Neural cell (in vitro differentiated cells): ENCODE measurements around the gene SHISA7. TPM values are rescaled to one million over a fixed set of nuclear protein-coding genes. Genes with fewer than 3 reads are reported as not detected.
A peak's percentile ranks its signal among the peaks of the same experiment; 100 is the strongest.

ENCODE experiments used
- H2AFZ ChIP-seq: fragments of 200-600, 300-800 bp; sonication (generic), shearing (Covaris generic); 2 replicates; pipeline ENCODE4 v1.6.0; 2014; ENCODE audit warnings: low read depth, mild to moderate bottlenecking, antibody characterized with exemption, low read length, moderate library complexity
- H3F3A ChIP-seq: fragments of 200-600 bp; shearing (Covaris generic); 2 replicates; pipeline ENCODE4 v1.6.1; 2016; ENCODE audit warnings: mild to moderate bottlenecking, moderate library complexity, mixed read lengths, antibody characterized with exemption, low read length; ENCODE audit not compliant: insufficient read depth, poor library complexity, severe bottlenecking
- H3K27ac ChIP-seq: fragments of 200-600, 300-800 bp; sonication (generic), shearing (Covaris generic); 2 replicates; pipeline ENCODE4 v1.5.1; 2014; ENCODE audit warnings: mild to moderate bottlenecking, low read length, moderate library complexity
- H3K27me3 ChIP-seq: fragments of 300-800, 200-600 bp; sonication (generic), shearing (Covaris generic); 2 replicates; pipeline ENCODE4 v1.6.0; 2014; ENCODE audit warnings: mild to moderate bottlenecking, low read depth, low read length, moderate library complexity; ENCODE audit not compliant: insufficient read depth
- H3K36me3 ChIP-seq: fragments of 300-800, 200-600 bp; sonication (generic), shearing (Covaris generic); 2 replicates; pipeline ENCODE4 v1.5.1; 2014; ENCODE audit warnings: mild to moderate bottlenecking, antibody characterized with exemption, low read length, moderate library complexity; ENCODE audit not compliant: insufficient read depth
- H3K4me2 ChIP-seq: fragments of 300-800, 200-600 bp; sonication (generic), shearing (Covaris generic); 2 replicates; pipeline ENCODE4 v1.6.0; 2014; ENCODE audit warnings: mild to moderate bottlenecking, low read length
- H3K4me3 ChIP-seq: fragments of 300-800, 200-600 bp; sonication (generic), shearing (Covaris generic); 2 replicates; pipeline ENCODE4 v1.5.1; 2014; ENCODE audit warnings: mild to moderate bottlenecking, low read length, moderate library complexity
- H3K79me2 ChIP-seq: fragments of 200-600 bp; shearing (Covaris generic); replicated peaks from 2 replicates; pipeline ENCODE4 v1.6.0; 2014; ENCODE audit warnings: mild to moderate bottlenecking, low read length, moderate library complexity; ENCODE audit not compliant: insufficient read depth
- H3K9ac ChIP-seq: fragments of 300-800, 200-600 bp; sonication (generic), shearing (Covaris generic); 2 replicates; pipeline ENCODE4 v1.6.1; 2016; ENCODE audit warnings: mild to moderate bottlenecking, low read length, mixed read lengths
- H3K9me2 ChIP-seq: fragments of 200-600 bp; shearing (Covaris generic); 2 replicates; pipeline ENCODE4 v1.6.1; 2016; ENCODE audit warnings: mild to moderate bottlenecking, low read length, mixed read lengths; ENCODE audit not compliant: insufficient read depth
- H3K9me3 ChIP-seq: fragments of 200-600, 300-800 bp; sonication (generic), shearing (Covaris generic); 2 replicates; pipeline ENCODE4 v1.6.1; 2016; ENCODE audit warnings: mild to moderate bottlenecking, mixed run types, low read length, moderate library complexity, mixed read lengths
- H4K20me1 ChIP-seq: fragments of 200-600 bp; shearing (Covaris generic); 2 replicates; pipeline ENCODE4 v1.6.1; 2016; ENCODE audit warnings: mild to moderate bottlenecking, mixed run types; ENCODE audit not compliant: insufficient read depth
- CTCF ChIP-seq: fragments of 450-650 bp; IDR thresholded peaks from 2 replicates; pipeline ENCODE4 v1.5.1; 2014; ENCODE audit warnings: antibody characterized with exemption, mild to moderate bottlenecking, moderate library complexity; ENCODE audit not compliant: poor library complexity, severe bottlenecking
- EP300 ChIP-seq: fragments of 450-650 bp; conservative IDR thresholded peaks from 2 replicates; pipeline ENCODE4 v1.6.1; 2014; ENCODE audit warnings: antibody characterized with exemption, mild to moderate bottlenecking, moderate library complexity; ENCODE audit not compliant: poor library complexity, severe bottlenecking
- EZH2 ChIP-seq: fragments of 200-600, 300-800 bp; shearing (Covaris generic), sonication (generic); IDR thresholded peaks from 2 replicates; pipeline ENCODE4 v1.6.1; 2014; ENCODE audit warnings: antibody characterized with exemption, low read length, borderline replicate concordance, mild to moderate bottlenecking; ENCODE audit not compliant: insufficient read depth, poor library complexity, severe bottlenecking
- MXI1 ChIP-seq: fragments of 450-650 bp; conservative IDR thresholded peaks from 2 replicates; pipeline ENCODE4 v1.6.1; 2014; ENCODE audit warnings: antibody characterized with exemption, mild to moderate bottlenecking; ENCODE audit not compliant: poor library complexity, severe bottlenecking
- POLR2AphosphoS5 ChIP-seq: IDR thresholded peaks from 2 replicates; pipeline ENCODE4 v1.6.1; 2012
- RAD21 ChIP-seq: fragments of 450-650 bp; conservative IDR thresholded peaks from 2 replicates; pipeline ENCODE4 v1.6.1; 2014; ENCODE audit warnings: antibody characterized with exemption, mild to moderate bottlenecking, moderate library complexity
- SMC3 ChIP-seq: fragments of 450-650 bp; conservative IDR thresholded peaks from 2 replicates; pipeline ENCODE4 v1.6.1; 2014; ENCODE audit warnings: antibody characterized with exemption, mild to moderate bottlenecking, moderate library complexity; ENCODE audit not compliant: poor library complexity
- TAF1 ChIP-seq: IDR thresholded peaks from 2 replicates; pipeline ENCODE4 v1.6.1; 2012; ENCODE audit warnings: low read depth
- polyA plus RNA-seq: library from polyadenylated mRNA; depleted of rRNA; stranded (reverse); fragments of >200 nt; gene quantifications from 2 replicates; pipeline ENCODE4 v1.2.3, GENCODE V29; 2014
- TF ChIP-seq, protein P1 (sequence below): IDR thresholded peaks from 2 replicates; pipeline ENCODE4 v1.6.1; 2012; ENCODE audit warnings: borderline replicate concordance

SHISA7 gene
- polyA plus RNA-seq, 1 donor from 2014 or later: 4.5 TPM

- peak overlapping the region; percentile 55 for H3K9ac ChIP-seq
- H2AFZ ChIP-seq: no peak overlapping the region
- no peak for TF ChIP-seq CTCF
- peak; percentile 11 for TF ChIP-seq TAF1
- TF ChIP-seq SMC3: no peak
- peak; percentile 28 for TF ChIP-seq POLR2AphosphoS5
- TF ChIP-seq RAD21: no peak
- TF ChIP-seq EP300: no peak
- no peak for TF ChIP-seq MXI1
- H3K36me3 ChIP-seq: no peaks in the 10 kb centered on the region
- peaks cover 68% of the 10 kb centered on the region for H3K27me3 ChIP-seq
- no peaks in the 10 kb centered on the region for H3K9me3 ChIP-seq
- H3K9me2 ChIP-seq: no peaks in the 10 kb centered on the region
- no peaks in the 10 kb centered on the region for H3K79me2 ChIP-seq
- H3F3A ChIP-seq: no peaks in the 10 kb centered on the region
- H3K4me2 ChIP-seq: no peak overlapping the region
- H3K27ac ChIP-seq: no peak overlapping the region
- H3K4me3 ChIP-seq: peak overlapping the region; percentile 60
- peaks cover 6% of the 10 kb centered on the region for H4K20me1 ChIP-seq
These were observed 633 bp downstream of the SHISA7 start for GRCh38 chr19:55442372-55442961.

DNA sequence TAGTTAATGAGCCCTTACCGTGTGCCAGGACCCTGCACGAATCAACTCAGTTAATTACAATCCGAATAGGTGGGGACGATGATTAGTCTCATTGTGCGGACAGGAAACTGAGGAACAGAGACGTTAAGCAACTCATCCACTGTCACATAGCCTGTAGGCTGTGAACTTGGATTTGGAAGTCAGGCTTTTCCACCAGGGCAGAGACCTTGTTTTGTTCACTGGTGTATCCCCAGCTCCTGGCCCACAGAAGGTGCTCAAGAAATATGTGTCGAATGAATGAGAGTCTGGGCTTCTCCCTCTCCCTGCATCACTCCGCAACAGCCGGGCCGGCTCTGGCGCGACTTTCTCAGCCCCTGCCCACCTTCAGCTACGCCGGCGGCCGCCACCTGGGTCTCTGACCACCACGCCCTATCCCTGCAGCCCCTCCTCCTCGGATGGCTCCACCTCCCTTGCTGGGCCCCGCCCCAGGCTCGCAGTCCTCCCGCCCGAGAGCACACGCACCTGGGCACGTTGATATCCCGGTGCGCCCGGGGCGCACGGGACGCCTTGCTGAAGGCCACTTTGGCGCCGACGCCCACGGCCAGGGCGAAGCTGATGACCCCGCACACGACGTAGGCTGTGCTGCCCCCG lies 1.3 kb downstream of the SHISA7 start:
- no peak for TF ChIP-seq MXI1
- TF ChIP-seq RAD21: no peak
- TF ChIP-seq, protein P1, sequence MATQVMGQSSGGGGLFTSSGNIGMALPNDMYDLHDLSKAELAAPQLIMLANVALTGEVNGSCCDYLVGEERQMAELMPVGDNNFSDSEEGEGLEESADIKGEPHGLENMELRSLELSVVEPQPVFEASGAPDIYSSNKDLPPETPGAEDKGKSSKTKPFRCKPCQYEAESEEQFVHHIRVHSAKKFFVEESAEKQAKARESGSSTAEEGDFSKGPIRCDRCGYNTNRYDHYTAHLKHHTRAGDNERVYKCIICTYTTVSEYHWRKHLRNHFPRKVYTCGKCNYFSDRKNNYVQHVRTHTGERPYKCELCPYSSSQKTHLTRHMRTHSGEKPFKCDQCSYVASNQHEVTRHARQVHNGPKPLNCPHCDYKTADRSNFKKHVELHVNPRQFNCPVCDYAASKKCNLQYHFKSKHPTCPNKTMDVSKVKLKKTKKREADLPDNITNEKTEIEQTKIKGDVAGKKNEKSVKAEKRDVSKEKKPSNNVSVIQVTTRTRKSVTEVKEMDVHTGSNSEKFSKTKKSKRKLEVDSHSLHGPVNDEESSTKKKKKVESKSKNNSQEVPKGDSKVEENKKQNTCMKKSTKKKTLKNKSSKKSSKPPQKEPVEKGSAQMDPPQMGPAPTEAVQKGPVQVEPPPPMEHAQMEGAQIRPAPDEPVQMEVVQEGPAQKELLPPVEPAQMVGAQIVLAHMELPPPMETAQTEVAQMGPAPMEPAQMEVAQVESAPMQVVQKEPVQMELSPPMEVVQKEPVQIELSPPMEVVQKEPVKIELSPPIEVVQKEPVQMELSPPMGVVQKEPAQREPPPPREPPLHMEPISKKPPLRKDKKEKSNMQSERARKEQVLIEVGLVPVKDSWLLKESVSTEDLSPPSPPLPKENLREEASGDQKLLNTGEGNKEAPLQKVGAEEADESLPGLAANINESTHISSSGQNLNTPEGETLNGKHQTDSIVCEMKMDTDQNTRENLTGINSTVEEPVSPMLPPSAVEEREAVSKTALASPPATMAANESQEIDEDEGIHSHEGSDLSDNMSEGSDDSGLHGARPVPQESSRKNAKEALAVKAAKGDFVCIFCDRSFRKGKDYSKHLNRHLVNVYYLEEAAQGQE: no peak
- TF ChIP-seq TAF1: no peak
- no peak for TF ChIP-seq POLR2AphosphoS5
- TF ChIP-seq EZH2: no peak
- no peak for TF ChIP-seq SMC3
- no peak for TF ChIP-seq CTCF
- no peak for TF ChIP-seq EP300
- Histone ChIP-seq H3K27me3 (peaks cover 68% of the 10 kb centered on the region), H3F3A (no peaks in the 10 kb centered on the region), H2AFZ (no peak overlapping the region), H3K4me2 (no peak overlapping the region), H3K27ac (no peak overlapping the region), H3K9ac (no peak overlapping the region), H3K36me3 (no peaks in the 10 kb centered on the region), H3K9me3 (no peaks in the 10 kb centered on the region), H3K9me2 (no peaks in the 10 kb centered on the region), H3K79me2 (no peaks in the 10 kb centered on the region), H3K4me3 (peak overlapping the region; percentile 45), H4K20me1 (peaks cover 6% of the 10 kb centered on the region)
